Measurements from ENCODE around the gene QTRT2.

The QTRT2 gene

GRCh38 chr3:114122027-114122709 is 65.6 kb downstream of the QTRT2 start:
- DNase-seq (ENCODE audit: low read depth in 3 of 3) = no peak

DNA sequence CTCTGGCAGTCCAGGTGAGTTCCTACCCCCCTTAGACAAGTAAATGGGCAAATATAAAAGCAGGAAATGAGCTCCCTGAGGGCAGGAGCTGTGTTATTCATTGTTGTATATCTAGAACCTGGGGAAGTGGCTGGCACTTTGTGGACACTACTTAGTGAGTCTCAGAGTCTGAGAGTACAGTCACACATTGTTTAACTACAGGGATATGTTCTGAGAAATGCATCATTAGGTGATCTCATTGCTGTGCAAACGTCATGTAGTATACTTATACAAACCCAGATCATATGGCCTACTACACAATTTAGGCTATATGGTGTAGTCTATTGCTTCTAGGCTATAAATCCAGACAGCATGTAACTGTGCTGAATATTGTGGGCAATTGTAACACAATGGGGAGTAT is 69.9 kb downstream of the QTRT2 start:
- DNase-seq (ENCODE audit: low read depth in 3 of 3) = no peak

GRCh38 chr3:114127517-114127916 is 71.0 kb downstream of the QTRT2 start:
- no peak for DNase-seq (ENCODE audit: low read depth in 3 of 3)

GRCh38 chr3:114128231-114128630 is 71.7 kb downstream of the QTRT2 start:
- no peak for DNase-seq (ENCODE audit: low read depth in 3 of 3)

- no peak for DNase-seq (ENCODE audit: low read depth in 3 of 3)
These were observed 72.3 kb downstream of the QTRT2 start for GRCh38 chr3:114128826-114129225.

GRCh38 chr3:114132500-114132899 is 76.0 kb downstream of the QTRT2 start:
- no peak for DNase-seq (ENCODE audit: low read depth in 3 of 3)

DNA sequence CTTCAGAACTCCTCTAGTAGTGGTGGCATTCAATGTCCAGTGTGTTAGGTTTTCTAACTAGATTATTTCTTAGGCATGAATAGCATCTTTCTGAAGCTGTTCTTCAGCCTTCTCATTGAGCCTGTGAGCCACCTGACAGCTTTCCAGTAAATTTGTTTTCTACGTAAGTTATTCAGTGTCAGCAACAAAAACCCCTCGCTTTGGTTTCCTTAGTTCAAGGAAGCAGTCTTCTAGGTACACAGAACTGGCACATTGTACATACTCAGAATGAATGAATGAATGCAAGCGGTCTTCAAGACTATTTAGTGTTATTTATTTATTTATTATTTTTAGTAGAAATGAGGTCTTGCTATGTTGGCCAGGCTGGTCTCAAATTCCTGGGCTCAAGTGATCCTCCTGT is 77.4 kb downstream of the QTRT2 start:
- DNase-seq (ENCODE audit: low read depth in 3 of 3) = no peak

All from stimulated activated CD4-positive, alpha-beta T cell treated with anti-CD3 and anti-CD28 coated beads, TNF-alpha, amount 100 ng/mL, for 48 hours (primary cell).